Skeletal muscle cell (primary cell): ENCODE data around the gene EPN2.

Experiments used
- DNase-seq: peaks from one replicate; pipeline ENCODE4 v3.0.0-alpha.2; 2010; ENCODE audit warnings: low read depth
- H3K4me3 ChIP-seq: 2 replicates; pipeline ENCODE4 v1.5.1; 2011; ENCODE audit warnings: low read depth, mild to moderate bottlenecking, control low read depth, low read length, moderate library complexity

Gene EPN2

GRCh38 chr17:19369846-19370492 lies 132.8 kb downstream of the EPN2 start:
- no peak for DNase-seq

DNA sequence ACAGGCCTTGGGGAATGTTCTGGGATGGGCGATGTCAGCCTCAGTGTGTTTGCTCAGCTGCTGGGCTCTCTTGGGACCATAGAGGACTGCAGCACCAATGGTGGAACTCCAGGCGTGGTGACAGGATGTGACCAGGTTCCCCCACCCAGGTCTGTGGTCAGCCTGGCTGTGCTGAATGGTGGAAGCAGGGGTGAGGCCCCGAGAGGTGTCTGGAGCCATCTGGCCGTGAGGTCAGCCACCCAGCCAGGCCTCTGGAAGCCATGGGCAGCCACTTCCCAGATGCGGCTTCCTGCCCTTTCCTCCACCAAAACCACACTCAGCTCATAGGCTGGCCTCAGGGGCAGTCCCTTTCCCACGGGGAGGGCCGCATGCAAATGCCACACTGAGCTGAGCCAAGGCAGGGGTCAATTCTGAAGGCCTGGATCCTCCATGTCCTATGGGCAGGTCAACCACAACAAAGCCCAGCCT lies 133.4 kb downstream of the EPN2 start:
- DNase-seq: no peak
- H3K4me3 ChIP-seq: no peak overlapping the region

More at GRCh38 chr17:19369846-19370492, 132.8 kb downstream of the EPN2 start:
- H3K4me3 ChIP-seq: no peak overlapping the region

DNA sequence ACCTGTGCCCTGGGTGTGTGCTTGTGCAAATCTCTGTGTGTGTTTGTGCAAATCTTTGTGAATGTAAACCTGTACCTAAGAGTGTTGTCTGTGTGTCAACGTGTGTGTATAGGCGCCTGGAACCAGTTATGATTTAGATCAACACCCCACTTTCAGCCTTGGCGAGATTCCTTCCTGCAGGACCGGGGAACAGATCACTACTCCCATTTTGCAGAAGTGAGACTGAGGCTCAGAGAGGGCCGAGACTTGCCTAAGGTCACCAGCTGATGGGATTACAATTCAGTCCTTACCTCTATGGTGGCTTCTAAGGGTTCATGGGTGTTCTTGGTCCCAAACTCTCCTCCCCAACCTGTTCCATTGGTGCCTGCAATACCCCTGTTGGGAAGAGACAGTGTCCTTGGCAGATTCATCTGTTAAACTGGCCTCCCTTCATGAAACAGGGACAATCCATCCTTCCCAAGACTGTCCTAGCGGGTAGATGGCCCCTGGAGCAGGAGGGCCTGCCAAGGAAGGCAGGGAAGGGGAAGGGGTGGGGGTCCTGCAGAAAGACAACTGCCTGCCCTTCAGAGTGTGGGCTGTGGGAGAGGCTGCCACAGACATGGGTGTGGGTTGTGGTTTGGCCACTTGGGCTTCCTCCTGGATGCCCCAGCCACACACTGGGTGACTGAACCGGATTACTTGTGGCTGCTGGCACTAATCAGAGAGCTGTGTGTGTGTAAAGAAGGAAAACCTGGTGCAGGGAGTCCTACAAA lies 134.3 kb downstream of the EPN2 start:
- DNase-seq: no peak
- no peak overlapping the region for H3K4me3 ChIP-seq

GRCh38 chr17:19372011-19372370 lies 134.8 kb downstream of the EPN2 start:
- no peak for DNase-seq
- H3K4me3 ChIP-seq: no peak overlapping the region

DNA sequence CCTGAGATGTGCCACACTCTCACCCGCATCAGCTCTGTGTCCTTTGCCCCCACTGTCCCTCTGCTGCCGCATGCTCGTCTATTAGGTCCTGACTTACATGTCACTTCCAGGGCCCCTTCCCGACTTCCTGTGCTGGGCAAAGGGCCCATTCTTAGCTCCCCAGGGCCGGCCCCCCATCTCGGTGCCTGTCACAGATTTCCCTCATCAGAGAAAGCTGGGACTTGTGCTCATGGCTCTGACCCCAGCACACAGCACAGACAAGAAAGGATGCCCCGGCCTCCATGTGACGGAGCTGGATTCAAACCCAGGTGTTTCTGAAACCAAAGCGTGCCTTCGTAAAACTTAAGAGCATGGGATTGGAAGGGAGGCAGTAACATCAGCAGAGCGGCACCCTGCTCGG lies 135.3 kb downstream of the EPN2 start:
- DNase-seq: no peak
- no peak overlapping the region for H3K4me3 ChIP-seq

- no peak for DNase-seq
- H3K4me3 ChIP-seq: no peak overlapping the region
Measured at GRCh38 chr17:19372866-19373504, 135.8 kb downstream of the EPN2 start.

GRCh38 chr17:19374136-19374535 lies 137.0 kb downstream of the EPN2 start:
- no peak overlapping the region for H3K4me3 ChIP-seq
- DNase-seq: no peak

DNA sequence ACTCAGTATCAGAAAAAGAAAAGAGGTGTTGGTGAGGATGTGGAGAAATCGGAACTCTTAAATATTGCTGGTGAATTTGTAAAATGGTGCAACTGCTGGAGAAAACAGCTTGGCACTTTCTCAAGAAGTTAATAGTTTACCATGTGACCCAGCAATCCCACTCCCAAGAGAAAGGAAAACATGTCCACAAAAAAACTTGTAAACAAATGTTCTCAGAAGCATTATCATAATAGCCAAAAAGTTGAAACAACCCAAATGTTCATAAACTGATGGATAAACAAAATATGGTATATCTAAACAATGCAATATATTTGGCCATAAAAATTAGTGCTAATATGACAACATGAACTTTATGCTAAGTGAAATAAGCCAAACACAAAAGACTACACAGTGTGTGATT lies 138.6 kb downstream of the EPN2 start:
- no peak overlapping the region for H3K4me3 ChIP-seq
- no peak for DNase-seq

GRCh38 chr17:19376811-19377210 lies 139.6 kb downstream of the EPN2 start:
- peak overlapping the region; percentile 80 for H3K4me3 ChIP-seq
- no peak for DNase-seq

- H3K4me3 ChIP-seq: peak overlapping the region; percentile 80
- DNase-seq: peak; percentile 98
Measured at GRCh38 chr17:19377602-19378415, 140.6 kb downstream of the EPN2 start.

- peak within 1 kb of the TSS; percentile 80 for H3K4me3 ChIP-seq
- no peak for DNase-seq
Measured at GRCh38 chr17:19378416-19379360, 141.5 kb downstream of the EPN2 start, which contains the start of gene MAPK7. Gene MAPK7 (plus strand): TSS chr17:19378498. CDS start chr17:19378901, 403 bp downstream.

GRCh38 chr17:19379361-19380065 lies 142.3 kb downstream of the EPN2 start:
- H3K4me3 ChIP-seq: peak overlapping the region; percentile 80

GRCh38 chr17:19380481-19381301 lies 143.5 kb downstream of the EPN2 start:
- DNase-seq: no peak
- no peak overlapping the region for H3K4me3 ChIP-seq

More at GRCh38 chr17:19379361-19380065, 142.3 kb downstream of the EPN2 start:
- no peak for DNase-seq

- no peak for DNase-seq
- no peak overlapping the region for H3K4me3 ChIP-seq
Measured at GRCh38 chr17:19381361-19381740, 144.2 kb downstream of the EPN2 start.

DNA sequence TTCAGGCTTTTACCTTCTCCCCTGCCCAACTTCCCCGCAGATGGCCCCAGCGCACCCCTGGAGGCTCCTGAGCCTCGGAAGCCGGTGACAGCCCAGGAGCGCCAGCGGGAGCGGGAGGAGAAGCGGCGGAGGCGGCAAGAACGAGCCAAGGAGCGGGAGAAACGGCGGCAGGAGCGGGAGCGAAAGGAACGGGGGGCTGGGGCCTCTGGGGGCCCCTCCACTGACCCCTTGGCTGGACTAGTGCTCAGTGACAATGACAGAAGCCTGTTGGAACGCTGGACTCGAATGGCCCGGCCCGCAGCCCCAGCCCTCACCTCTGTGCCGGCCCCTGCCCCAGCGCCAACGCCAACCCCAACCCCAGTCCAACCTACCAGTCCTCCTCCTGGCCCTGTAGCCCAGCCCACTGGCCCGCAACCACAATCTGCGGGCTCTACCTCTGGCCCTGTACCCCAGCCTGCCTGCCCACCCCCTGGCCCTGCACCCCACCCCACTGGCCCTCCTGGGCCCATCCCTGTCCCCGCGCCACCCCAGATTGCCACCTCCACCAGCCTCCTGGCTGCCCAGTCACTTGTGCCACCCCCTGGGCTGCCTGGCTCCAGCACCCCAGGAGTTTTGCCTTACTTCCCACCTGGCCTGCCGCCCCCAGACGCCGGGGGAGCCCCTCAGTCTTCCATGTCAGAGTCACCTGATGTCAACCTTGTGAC lies 144.7 kb downstream of the EPN2 start:
- H3K4me3 ChIP-seq: no peak overlapping the region
- DNase-seq: no peak

DNA sequence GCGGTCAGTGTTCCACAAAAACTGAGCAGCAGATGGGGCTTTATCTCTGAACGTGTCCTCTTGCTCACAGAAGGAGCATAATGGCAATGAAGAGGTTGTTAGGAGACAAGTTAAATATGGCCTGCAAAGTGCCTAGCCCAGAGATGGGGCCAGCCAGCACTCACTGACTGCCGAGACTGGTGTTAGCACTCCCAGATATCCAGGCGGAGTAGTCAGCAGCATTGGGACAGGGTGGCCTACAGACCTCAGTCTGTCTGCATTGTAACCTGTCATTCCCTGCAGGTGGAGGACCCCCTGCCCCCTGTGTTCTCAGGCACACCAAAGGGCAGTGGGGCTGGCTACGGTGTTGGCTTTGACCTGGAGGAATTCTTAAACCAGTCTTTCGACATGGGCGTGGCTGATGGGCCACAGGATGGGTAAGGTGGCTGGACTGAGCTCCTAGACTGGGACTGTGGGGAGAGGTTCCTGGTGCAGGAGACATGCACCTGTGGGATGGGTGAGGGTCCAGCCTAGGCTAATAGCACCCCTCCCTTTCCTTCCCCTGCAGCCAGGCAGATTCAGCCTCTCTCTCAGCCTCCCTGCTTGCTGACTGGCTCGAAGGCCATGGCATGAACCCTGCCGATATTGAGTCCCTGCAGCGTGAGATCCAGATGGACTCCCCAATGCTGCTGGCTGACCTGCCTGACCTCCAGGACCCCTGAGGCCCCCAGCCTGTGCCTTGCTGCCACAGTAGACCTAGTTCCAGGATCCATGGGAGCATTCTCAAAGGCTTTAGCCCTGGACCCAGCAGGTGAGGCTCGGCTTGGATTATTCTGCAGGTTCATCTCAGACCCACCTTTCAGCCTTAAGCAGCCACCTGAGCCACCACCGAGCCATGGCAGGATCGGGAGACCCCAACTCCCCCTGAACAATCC lies 145.6 kb downstream of the EPN2 start:
- H3K4me3 ChIP-seq: no peak overlapping the region
- DNase-seq: no peak
